Smooth muscle cell of the umbilical artery (primary cell): ENCODE results near the gene FSTL5. TPM values are rescaled to one million over a fixed set of nuclear protein-coding genes. Genes with fewer than 3 reads are reported as not detected.

ENCODE experiments used
- total RNA-seq: library from RNA; depleted of rRNA; stranded (reverse); fragments of >200 nt; gene quantifications from 2 replicates; pipeline ENCODE4 v1.2.3, GENCODE V29; 2014

Gene FSTL5
- 0.05 and 0.30 TPM in 2 replicates for total RNA-seq

GRCh38 chr4:162163892-162164759, at the start of gene FSTL5:
FSTL5 (minus strand) TSS chr4:162164000; CDS start chr4:162111396, 52,604 bp downstream.

